SU-DHL-6 (cell line): Measurements from ENCODE around the gene ZNF438.

Source experiments
- H2AFZ ChIP-seq: fragments of 200-600 bp; sonication (generic); 2 replicates; pipeline ENCODE4 v1.6.1; 2014; ENCODE audit warnings: low read depth, mild to moderate bottlenecking, moderate library complexity, mixed read lengths, antibody characterized with exemption, low read length; ENCODE audit not compliant: severe bottlenecking
- H3F3A ChIP-seq: fragments of 200-600 bp; shearing (Covaris generic); 2 replicates; pipeline ENCODE4 v1.6.0; 2016; ENCODE audit warnings: antibody characterized with exemption, mild to moderate bottlenecking; ENCODE audit not compliant: insufficient read depth
- H3K27ac ChIP-seq: fragments of 200-600 bp; sonication (generic); 2 replicates; pipeline ENCODE4 v1.5.1; 2016; ENCODE audit warnings: low read depth, mild to moderate bottlenecking, low read length, moderate library complexity, mixed read lengths
- H3K27me3 ChIP-seq: fragments of 200-600 bp; sonication (generic), shearing (Covaris generic); 2 replicates; pipeline ENCODE4 v1.6.0; 2014; ENCODE audit warnings: mild to moderate bottlenecking, low read length
- H3K36me3 ChIP-seq: fragments of 200-600 bp; sonication (generic); 2 replicates; pipeline ENCODE4 v1.6.1; 2014; ENCODE audit warnings: mild to moderate bottlenecking, low read length, mixed read lengths
- H3K4me2 ChIP-seq: fragments of 300-600, 200-600 bp; shearing (Covaris generic), sonication (generic); 2 replicates; pipeline ENCODE4 v1.6.0; 2014; ENCODE audit warnings: low read length, low read depth, mild to moderate bottlenecking; ENCODE audit not compliant: poor library complexity, severe bottlenecking
- H3K4me3 ChIP-seq: fragments of 200-600 bp; sonication (generic); 2 replicates; pipeline ENCODE4 v1.5.1; 2014; ENCODE audit warnings: antibody characterized with exemption, low read length, mild to moderate bottlenecking, mixed read lengths; ENCODE audit not compliant: insufficient read depth, poor library complexity, severe bottlenecking
- H3K79me2 ChIP-seq: fragments of 200-600 bp; sonication (generic); 2 replicates; pipeline ENCODE4 v1.6.1; 2014; ENCODE audit warnings: mild to moderate bottlenecking, low read length, moderate library complexity; ENCODE audit not compliant: insufficient read depth
- H3K9ac ChIP-seq: fragments of 200-600 bp; sonication (generic); 2 replicates; pipeline ENCODE4 v1.7.0; 2014; ENCODE audit warnings: mild to moderate bottlenecking, low read length
- H3K9me2 ChIP-seq: fragments of 200-600 bp; sonication (generic); replicated peaks from 2 replicates; pipeline ENCODE4 v1.6.1; 2014; ENCODE audit warnings: low read length; ENCODE audit not compliant: insufficient read depth
- H3K9me3 ChIP-seq: fragments of 200-600 bp; sonication (generic); 2 replicates; pipeline ENCODE4 v1.6.1; 2014; ENCODE audit warnings: low read length, mixed read lengths; ENCODE audit not compliant: insufficient read depth
- H4K20me1 ChIP-seq: fragments of 200-600 bp; sonication (generic); 2 replicates; pipeline ENCODE4 v1.6.1; 2014; ENCODE audit warnings: low read depth, mild to moderate bottlenecking, antibody characterized with exemption, low read length, moderate library complexity, mixed read lengths
- CTCF ChIP-seq: fragments of 200-600 bp; sonication (generic); IDR thresholded peaks from one replicate; pipeline ENCODE4 v1.5.1; 2017; ENCODE audit warnings: antibody characterized with exemption, mild to moderate bottlenecking, low read length, moderate library complexity; ENCODE audit not compliant: insufficient read depth, poor library complexity, severe bottlenecking
- EZH2phosphoT487 ChIP-seq: fragments of 200-600 bp; sonication (generic), shearing (Covaris generic); conservative IDR thresholded peaks from 2 replicates; pipeline ENCODE4 v1.6.1; 2018; ENCODE audit warnings: mild to moderate bottlenecking, antibody characterized with exemption, low read length, moderate library complexity, mixed read lengths

Gene ZNF438

GRCh38 chr10:30857803-30858202 lies 173.9 kb downstream of the ZNF438 start:
- Histone ChIP-seq H2AFZ (no peak overlapping the region), H4K20me1 (no peaks in the 10 kb centered on the region), H3K27ac (no peak overlapping the region), H3K79me2 (no peaks in the 10 kb centered on the region), H3K9me3 (no peaks in the 10 kb centered on the region), H3K9ac (no peak overlapping the region), H3K4me2 (no peak overlapping the region), H3K4me3 (no peak overlapping the region), H3F3A (no peaks in the 10 kb centered on the region), H3K9me2 (no peaks in the 10 kb centered on the region), H3K27me3 (no peaks in the 10 kb centered on the region), H3K36me3 (no peaks in the 10 kb centered on the region)
- TF ChIP-seq CTCF, result no peak
- no peak for TF ChIP-seq EZH2phosphoT487

DNA sequence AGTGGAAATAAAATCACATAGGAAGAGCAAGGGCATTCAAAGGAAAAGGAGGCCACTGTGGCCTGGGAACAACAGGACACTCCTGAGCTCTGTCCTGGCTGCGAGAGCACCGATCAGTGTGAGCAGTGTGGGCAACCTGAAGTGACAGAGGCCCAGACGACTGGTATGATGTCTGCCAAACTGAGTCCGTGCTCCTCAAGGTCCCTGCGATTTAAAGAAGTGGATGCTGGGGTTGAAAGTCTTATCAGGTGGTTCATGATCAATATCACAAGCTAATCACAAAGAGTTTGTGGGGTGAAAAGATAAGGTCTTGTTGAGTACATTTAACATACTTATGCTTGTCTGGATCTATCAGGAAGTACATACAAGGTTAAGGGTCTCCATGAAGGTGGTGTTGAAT lies 176.5 kb downstream of the ZNF438 start:
- H3K79me2 ChIP-seq, result no peaks in the 10 kb centered on the region
- no peak overlapping the region for H3K27ac ChIP-seq
- TF ChIP-seq EZH2phosphoT487 (no peak), CTCF (no peak)
- no peaks in the 10 kb centered on the region for H3K9me2 ChIP-seq
- no peak overlapping the region for H3K4me2 ChIP-seq
- H3K36me3 ChIP-seq, result no peaks in the 10 kb centered on the region
- H4K20me1 ChIP-seq, result no peaks in the 10 kb centered on the region
- no peaks in the 10 kb centered on the region for H3K9me3 ChIP-seq
- H3F3A ChIP-seq, result no peaks in the 10 kb centered on the region
- no peak overlapping the region for H2AFZ ChIP-seq
- no peak overlapping the region for H3K4me3 ChIP-seq
- no peak overlapping the region for H3K9ac ChIP-seq
- H3K27me3 ChIP-seq, result no peaks in the 10 kb centered on the region

- no peaks in the 10 kb centered on the region for H4K20me1 ChIP-seq
- H3K9me2 ChIP-seq, result no peaks in the 10 kb centered on the region
- H3K27me3 ChIP-seq, result no peaks in the 10 kb centered on the region
- no peak overlapping the region for H3K4me3 ChIP-seq
- no peak overlapping the region for H2AFZ ChIP-seq
- H3F3A ChIP-seq, result no peaks in the 10 kb centered on the region
- TF ChIP-seq CTCF, result no peak
- H3K27ac ChIP-seq, result no peak overlapping the region
- H3K9me3 ChIP-seq, result no peaks in the 10 kb centered on the region
- no peak overlapping the region for H3K9ac ChIP-seq
- no peaks in the 10 kb centered on the region for H3K36me3 ChIP-seq
- H3K79me2 ChIP-seq, result no peaks in the 10 kb centered on the region
- H3K4me2 ChIP-seq, result no peak overlapping the region
Observed at GRCh38 chr10:30854656-30855055, 177.0 kb downstream of the ZNF438 start.

- H3K4me2 ChIP-seq, result no peak overlapping the region
- no peak overlapping the region for H3K9ac ChIP-seq
- TF ChIP-seq EZH2phosphoT487 (no peak), CTCF (no peak)
- H3K9me2 ChIP-seq, result no peaks in the 10 kb centered on the region
- no peaks in the 10 kb centered on the region for H3K27me3 ChIP-seq
- no peak overlapping the region for H2AFZ ChIP-seq
- no peak overlapping the region for H3K4me3 ChIP-seq
- H3K79me2 ChIP-seq, result no peaks in the 10 kb centered on the region
- H3K36me3 ChIP-seq, result no peaks in the 10 kb centered on the region
- H3K27ac ChIP-seq, result no peak overlapping the region
- H3K9me3 ChIP-seq, result no peaks in the 10 kb centered on the region
- H4K20me1 ChIP-seq, result no peaks in the 10 kb centered on the region
- no peaks in the 10 kb centered on the region for H3F3A ChIP-seq
Observed at GRCh38 chr10:30853066-30853465, 178.6 kb downstream of the ZNF438 start.
